Measurements from ENCODE around the gene TEX30. TPM values are rescaled to one million over a fixed set of nuclear protein-coding genes. Genes with fewer than 3 reads are reported as not detected.
"Not testable (repeated sequence)": the region's sequence is repeated elsewhere in the genome, so short reads cannot be mapped to it uniquely, and the experiment has no call there.

Gene TEX30
- total RNA-seq: 16.0 and 37.0 TPM in 2 replicates

DNA sequence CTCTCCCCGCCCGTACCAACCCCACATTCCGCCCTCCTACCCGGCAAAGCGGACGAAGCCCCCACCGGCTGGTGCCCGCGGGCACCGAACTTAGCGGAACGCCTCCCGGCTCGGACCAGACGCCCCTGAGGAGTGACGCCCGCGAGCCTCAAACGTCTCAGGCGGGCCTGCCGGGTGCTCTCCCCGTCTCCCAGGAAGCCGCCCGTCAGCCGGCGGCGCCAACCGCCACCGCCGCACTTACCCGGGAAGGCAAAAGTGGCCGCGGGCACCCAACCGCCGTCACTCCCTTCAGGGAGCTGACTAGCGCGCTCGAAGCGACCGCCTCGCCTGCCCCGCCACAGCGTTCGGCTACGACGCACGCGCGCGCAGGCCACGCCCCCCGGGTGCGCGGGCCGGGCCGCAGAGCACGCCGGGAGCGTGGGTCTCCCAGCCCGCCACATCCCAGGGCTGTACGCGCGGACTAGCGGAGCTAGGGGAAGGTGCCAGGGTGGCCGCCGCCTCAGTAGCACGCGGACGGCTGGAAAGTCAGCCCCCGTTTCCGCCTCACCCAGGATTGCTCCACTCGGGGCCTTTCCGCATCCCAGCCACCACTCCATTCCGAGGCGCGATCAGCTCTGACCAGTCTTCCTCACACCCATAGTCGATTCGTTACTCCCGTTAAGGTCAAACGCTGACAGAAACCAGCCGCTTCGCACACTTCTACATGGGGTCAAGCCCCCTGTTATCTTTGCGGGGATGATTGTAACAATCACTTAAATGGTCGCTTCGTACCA is at the start of gene TEX30:
TEX30 (minus strand) TSS at position 346 of the 773 bp plus-strand sequence. CDS start 3,760 bp downstream, outside the sequence.
- DNase-seq (ENCODE audit: low read depth): peak; percentile 50

DNA sequence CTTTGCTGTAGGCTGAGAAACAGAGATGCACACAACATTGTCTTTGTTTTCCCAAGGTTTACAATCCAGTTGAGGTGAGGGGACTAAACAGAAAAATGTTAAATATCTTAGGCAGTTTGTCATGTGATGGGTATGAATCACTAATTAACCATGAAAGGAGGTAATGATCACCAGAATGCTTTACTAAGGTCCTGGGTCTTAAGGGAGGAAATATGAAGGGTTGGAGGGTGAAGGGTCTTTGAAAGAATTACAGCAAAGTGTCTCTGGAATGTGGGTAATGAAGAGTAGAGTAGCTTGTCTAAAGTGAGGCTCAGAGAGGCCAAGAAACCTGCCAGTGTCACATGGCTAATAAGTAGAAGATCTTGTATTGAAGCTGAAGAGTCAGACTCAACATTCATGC is 44.3 kb upstream of the TEX30 start:
- DNase-seq (ENCODE audit: low read depth): peak; percentile 99

- peak; percentile 84 for DNase-seq (ENCODE audit: low read depth)
These were observed 43.7 kb upstream of the TEX30 start for GRCh38 chr13:102817241-102817640.

- DNase-seq (ENCODE audit: low read depth): peak; percentile 89
These were observed 43.1 kb upstream of the TEX30 start for GRCh38 chr13:102816708-102817107.

DNA sequence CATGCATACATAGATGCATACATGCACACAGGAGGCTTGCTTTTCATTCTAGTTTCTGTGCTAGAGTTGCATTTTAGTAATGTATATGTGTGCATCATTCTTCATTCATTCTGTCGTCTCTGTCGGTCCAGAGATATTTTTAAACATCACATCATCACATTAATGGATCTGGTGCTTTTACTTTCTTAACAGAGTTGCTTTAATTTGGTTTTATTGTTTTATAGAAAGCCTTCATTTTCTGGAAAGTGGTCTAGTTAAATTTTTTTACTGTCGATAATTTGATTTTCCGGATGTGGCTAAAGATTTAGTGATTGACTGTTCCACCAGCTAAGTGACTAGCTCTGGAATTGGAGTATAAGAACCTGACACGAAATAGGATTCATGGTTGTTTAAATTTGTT is 42.2 kb upstream of the TEX30 start:
- no peak for DNase-seq (ENCODE audit: low read depth)

- no peak for DNase-seq (ENCODE audit: low read depth)
These were observed 41.2 kb upstream of the TEX30 start for GRCh38 chr13:102814793-102815192.

- DNase-seq (ENCODE audit: low read depth): no peak
These were observed 40.5 kb upstream of the TEX30 start for GRCh38 chr13:102814025-102814607.

- DNase-seq (ENCODE audit: low read depth): peak; percentile 41
These were observed 39.2 kb upstream of the TEX30 start for GRCh38 chr13:102812611-102813287.

- no peak for DNase-seq (ENCODE audit: low read depth)
These were observed 34.1 kb upstream of the TEX30 start for GRCh38 chr13:102807699-102808098.

DNA sequence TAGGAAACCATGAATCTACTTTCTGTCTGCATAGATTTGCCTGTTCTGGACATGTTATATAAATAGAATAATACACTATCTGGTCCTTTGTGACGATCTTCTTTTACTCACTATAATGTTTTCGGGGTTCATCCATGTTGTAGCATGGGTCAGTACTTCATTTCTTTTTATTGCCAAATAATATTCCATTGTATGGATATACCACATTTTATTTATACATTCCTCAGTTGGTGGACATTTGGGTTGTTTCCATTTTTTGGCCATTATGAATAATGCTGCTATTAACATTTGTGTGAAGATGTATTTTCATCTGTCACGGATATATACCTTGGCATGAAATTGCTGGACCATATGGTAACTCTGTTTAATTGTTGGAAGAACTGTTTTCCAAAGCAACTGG is 32.1 kb upstream of the TEX30 start:
- DNase-seq (ENCODE audit: low read depth): no peak

GRCh38 chr13:102800145-102801041 is 26.8 kb upstream of the TEX30 start:
- no peak for DNase-seq (ENCODE audit: low read depth)

GRCh38 chr13:102799426-102800144 is 26.0 kb upstream of the TEX30 start:
- DNase-seq (ENCODE audit: low read depth): no peak

DNA sequence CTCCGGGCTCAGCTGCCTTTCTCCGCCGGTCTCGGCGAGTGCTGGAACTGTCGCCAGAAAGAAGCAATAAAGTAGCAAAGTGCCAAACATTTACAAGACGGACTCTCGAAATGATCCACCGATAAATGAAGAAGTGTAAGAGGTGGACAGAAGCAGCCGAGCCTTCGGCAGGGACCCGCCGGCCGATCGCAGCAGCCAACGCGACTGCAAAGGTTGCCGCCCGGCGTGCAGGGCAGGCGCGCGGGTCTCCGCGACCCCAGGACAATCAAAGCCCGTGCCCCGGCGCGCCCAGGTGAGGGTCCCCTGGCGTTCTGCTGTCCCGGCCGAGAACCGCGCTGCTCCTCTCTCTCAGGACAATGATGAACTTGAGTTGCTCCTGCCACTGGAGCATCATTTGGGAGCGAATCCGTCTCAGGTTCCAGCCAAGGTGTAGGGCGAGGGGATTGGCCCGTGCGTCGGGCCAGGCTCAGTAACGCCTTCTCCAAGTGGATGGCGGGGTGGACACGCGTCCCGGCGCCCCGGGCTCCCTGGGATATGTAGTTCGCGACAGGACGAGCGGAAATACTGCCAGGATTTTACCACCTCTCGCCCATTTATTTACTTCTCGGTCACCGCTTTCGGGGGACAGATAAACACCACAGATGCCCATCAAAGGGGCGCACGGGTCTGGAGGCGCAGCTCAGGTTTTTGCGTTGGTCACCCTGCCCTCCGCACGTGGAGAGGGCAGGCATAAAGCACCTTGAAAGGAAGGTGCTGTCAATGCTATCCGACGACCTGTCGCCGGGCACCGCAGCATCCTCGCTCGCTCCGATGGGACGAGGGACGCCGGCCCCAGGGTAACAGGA is 25.2 kb upstream of the TEX30 start, which contains the start of the genes BIVM and POGLUT2:
BIVM (plus strand) TSS at position 539 of the 845 bp plus-strand sequence. CDS start 8,149 bp downstream, outside the sequence.
POGLUT2 (minus strand) TSS at position 396 of the 845 bp plus-strand sequence; CDS start at position 90, 306 bp downstream.
- peak; percentile 86 for DNase-seq (ENCODE audit: low read depth)

- DNase-seq (ENCODE audit: low read depth): no peak
These were observed 20.2 kb upstream of the TEX30 start for GRCh38 chr13:102793611-102794355.

GRCh38 chr13:102792396-102792795 is 18.8 kb upstream of the TEX30 start:
- no peak for DNase-seq (ENCODE audit: low read depth)

DNA sequence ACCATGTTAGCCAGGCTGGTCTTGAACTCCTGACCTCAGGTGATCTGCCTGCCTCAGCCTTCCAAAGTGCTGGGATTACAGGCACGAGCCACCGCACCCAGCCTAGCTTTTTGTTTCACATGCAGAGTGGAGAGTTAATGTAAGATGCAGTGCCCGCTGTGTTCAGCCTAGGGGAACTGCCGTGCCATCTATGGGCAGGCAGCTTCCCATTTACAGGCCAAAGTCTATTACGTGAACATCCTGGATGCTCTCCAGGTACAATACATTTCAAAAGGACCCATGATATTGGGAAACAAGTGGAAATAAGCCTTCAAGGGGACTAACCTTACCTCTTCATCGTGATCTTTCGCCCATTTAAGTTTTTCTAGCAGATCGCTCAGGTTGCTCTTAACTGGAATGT is 15.1 kb upstream of the TEX30 start:
- no peak for DNase-seq (ENCODE audit: low read depth)

GRCh38 chr13:102784483-102784882 is 10.9 kb upstream of the TEX30 start:
- DNase-seq (ENCODE audit: low read depth): no peak

GRCh38 chr13:102781591-102781990 is 8.0 kb upstream of the TEX30 start:
- DNase-seq (ENCODE audit: low read depth): no peak

DNA sequence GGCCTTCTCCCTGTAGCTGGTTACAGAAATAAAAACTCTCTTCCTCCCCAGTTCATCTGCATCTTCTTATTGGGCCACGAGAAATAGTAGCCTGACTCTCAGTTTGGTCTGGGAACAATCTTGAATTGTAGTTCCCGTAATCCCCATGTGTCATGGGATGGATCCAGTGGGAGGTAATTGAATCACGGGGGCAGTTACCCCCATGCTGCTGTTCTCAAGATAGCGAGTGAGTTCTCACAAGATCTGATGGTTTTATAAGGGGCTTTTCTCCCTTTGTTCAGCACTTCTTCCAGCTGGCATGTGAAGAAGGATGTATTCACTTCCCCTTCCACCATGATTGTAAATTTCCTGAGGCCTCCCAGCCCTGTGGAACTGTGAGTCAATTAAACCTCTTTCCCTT is 7.1 kb upstream of the TEX30 start:
- DNase-seq (ENCODE audit: low read depth): not testable (repeated sequence)

Data from renal cortical epithelial cell (primary cell).